HL-60 (cell line): ENCODE data around the gene AIFM3.

ENCODE experiments used
- CTCF ChIP-seq: IDR thresholded peaks from one replicate; pipeline ENCODE4 v1.5.1; 2011; ENCODE audit warnings: low read length, control low read depth, inconsistent platforms; ENCODE audit not compliant: insufficient read depth
- GABPA ChIP-seq: IDR thresholded peaks from 2 replicates; pipeline ENCODE4 v1.6.1; 2012; ENCODE audit warnings: low read depth
- POLR2AphosphoS5 ChIP-seq: IDR thresholded peaks from 2 replicates; pipeline ENCODE4 v1.6.1; 2012; ENCODE audit warnings: low read depth
- REST ChIP-seq: IDR thresholded peaks from 2 replicates; pipeline ENCODE4 v1.6.1; 2012; ENCODE audit warnings: low read depth; ENCODE audit not compliant: insufficient replicate concordance
- SPI1 ChIP-seq: IDR thresholded peaks from 2 replicates; pipeline ENCODE4 v1.6.1; 2012; ENCODE audit warnings: low read depth, mild to moderate bottlenecking, borderline replicate concordance

GRCh38 chr22:20964090-20964798, 2.8 kb upstream of the AIFM3 start:
- no peak for TF ChIP-seq REST
- TF ChIP-seq CTCF, result no peak
- TF ChIP-seq POLR2AphosphoS5, result no peak
- no peak for TF ChIP-seq GABPA
- TF ChIP-seq SPI1, result no peak
